CMK (cell line): ENCODE data around the gene MLEC.
"Not testable (repeated sequence)": the region's sequence is repeated elsewhere in the genome, so short reads cannot be mapped to it uniquely, and the experiment has no call there.

Source experiments
- DNase-seq: peaks from one replicate; pipeline ENCODE4 v3.0.0-alpha.2; 2010; ENCODE audit warnings: low read depth

MLEC gene

DNA sequence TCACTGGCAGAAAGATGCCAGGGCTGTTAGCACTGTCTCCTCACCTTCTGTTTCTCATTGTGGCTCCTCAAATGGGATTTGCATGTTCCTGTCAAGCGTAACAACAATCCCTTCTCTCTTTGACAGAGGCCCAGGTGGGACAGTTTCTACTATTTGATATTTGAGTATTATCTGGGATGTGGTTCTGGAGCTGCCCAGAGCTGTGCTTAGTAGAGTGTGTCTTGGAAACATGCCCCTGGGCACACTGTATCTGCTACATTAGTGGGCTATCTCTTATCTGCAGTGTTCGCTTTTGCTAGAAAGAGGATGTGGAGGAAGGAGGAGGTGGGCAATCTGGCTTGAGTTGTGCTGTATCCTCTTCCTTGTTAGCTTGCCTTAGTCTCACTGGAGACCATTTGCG is 34.9 kb downstream of the MLEC start:
- DNase-seq = peak; percentile 82

DNA sequence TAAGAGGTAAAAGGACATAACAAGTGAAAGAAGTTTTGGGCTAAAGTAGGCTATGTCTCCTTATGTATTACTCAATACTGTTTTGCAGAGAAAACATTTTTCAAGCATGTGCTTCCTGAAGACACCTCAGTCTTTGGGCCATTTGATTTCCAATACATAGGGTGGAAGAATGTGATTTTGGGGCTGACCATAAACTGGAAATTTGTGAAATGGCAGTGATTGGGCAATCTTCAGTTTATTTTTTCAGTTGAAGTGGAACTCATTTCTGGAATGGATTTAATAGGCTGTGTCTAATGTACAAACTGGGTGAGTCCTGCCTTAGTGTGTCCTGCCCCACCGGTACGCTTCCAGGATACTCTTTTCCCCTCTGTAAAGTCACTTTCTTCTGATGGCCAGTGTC is 35.8 kb downstream of the MLEC start:
- DNase-seq = no peak

DNA sequence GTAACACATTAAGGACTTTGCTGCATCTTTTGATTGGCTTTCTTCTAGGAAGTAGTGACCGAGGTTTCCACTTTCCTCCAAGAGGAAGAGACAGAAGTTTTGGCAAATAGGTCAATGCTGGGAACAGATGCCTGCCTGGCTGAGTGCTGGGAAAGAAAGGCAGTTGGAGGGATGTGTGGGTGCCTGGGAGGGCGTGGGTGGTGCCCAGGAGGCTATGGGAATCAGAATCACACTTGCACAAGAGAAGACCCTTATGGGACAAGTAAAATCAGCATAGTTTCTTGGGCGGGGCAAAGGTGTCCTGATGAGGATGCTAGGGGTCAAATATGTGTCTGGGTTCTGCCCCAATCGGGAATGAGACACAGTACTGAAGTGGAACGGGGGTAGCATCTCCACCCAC is 37.8 kb downstream of the MLEC start:
- no peak for DNase-seq

DNA sequence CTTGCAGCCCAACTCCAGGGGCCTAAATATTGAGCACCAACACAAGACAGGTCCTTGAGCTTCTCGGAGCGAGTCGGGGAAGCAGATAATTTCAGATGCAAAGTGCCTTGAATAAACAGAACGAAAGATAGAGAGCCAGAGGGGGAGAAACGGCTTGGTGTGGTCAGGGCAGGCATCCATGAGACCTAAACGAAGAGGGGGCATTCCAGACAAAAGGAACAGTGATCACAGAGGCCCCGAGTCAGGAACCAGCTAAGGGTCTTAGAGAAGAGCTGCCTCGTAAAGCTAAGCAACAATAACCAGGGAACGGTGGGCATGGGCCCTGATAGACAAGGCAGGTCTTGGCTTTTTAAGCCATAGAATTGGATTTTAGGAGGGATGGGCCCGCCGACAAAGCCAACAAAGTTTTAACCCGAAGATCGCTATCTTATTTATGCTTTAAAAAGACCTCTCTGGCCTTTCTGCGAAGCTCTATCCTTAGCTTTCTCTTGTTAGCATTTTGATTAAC is 38.3 kb downstream of the MLEC start:
- no peak for DNase-seq

DNA sequence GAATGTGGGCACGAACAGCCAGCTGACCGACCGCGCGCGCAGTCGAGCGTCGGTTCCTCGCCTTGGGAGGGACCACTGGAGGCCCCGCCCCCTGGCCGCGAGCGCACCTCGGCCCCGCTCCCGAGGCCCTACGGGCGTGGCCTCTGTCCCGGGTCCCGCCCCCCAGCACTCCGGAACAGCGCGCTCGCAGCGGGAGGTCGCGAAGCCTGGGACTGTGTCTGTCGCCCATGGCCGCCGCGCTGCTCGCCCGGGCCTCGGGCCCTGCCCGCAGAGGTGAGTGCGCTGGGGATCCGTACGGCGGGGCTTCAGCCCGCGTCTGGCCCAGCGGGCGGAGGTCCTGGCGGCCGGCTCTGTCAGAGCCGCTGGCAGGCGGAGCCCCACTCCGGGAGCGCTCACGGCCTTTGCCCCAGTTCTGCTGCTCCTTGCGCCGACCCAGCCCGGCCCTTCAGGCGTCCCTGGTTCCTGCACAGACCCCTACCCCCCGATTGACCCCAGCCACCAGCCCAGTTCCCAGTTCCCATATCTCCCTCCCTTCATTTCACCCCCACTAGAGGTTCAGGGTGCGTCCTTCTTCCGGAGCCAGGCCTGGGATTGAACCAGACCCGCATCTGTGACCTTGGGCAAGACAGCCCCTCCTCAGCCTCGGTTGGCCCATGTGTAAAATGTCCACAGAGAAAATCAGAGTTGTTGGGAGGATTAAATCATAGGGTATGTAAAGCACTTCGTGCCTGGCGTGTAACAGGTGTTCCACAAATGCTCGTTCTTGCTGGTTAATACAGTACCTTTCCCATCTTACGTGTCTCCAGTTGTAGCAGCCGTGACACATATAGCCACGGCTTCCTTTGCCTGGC is 38.9 kb downstream of the MLEC start, which contains the start of gene ACADS:
Gene ACADS (plus strand): TSS at position 168 of the 851 bp plus-strand sequence. CDS start 60 bp downstream, at position 228.
- peak; percentile 77 for DNase-seq

DNA sequence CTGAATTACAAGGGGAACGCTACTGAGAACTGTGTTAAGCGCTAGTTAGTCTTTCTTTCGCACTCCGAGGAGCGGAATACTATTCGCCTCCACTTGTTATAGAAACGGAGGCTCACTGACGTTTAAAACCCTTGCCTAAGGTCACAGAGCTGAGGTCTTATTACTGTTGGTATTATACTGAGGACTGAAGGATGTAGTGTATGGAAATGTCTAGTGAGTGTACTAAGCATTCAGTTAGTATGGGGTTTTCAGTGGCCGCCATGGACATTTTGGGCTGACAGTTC is 39.5 kb downstream of the MLEC start:
- no peak for DNase-seq

DNA sequence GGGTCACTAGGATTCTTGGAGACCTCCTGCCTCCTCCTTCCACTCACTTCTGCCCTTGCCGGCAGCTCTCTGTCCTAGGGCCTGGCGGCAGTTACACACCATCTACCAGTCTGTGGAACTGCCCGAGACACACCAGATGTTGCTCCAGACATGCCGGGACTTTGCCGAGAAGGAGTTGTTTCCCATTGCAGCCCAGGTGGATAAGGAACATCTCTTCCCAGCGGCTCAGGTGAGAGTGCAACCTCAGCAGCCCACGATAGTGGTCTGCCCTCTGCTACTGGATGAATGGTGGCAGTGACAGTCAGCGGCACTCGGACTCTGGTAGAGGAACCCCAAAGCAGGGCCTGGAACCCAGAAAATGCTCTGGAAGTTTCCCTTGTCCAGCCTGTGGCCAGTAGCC is 40.0 kb downstream of the MLEC start:
- no peak for DNase-seq

DNA sequence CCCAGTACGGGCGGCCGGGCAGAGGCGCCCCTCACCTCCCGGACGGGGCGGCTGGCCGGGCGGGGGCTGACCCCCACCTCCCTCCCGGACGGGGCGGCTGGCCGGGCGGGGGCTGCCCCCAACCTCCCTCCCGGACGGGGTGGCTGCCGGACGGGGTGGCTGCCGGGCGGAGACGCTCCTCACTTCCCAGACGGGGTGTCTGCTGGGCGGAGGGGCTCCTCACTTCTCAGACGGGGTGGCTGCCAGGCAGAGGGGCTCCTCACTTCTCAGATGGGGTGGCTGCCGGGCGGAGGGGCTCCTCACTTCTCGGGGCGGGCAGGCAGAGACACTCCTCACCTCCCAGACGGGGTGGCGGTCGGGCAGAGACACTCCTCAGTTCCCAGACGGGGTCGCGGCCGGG is 45.2 kb downstream of the MLEC start:
- DNase-seq = not testable (repeated sequence)

DNA sequence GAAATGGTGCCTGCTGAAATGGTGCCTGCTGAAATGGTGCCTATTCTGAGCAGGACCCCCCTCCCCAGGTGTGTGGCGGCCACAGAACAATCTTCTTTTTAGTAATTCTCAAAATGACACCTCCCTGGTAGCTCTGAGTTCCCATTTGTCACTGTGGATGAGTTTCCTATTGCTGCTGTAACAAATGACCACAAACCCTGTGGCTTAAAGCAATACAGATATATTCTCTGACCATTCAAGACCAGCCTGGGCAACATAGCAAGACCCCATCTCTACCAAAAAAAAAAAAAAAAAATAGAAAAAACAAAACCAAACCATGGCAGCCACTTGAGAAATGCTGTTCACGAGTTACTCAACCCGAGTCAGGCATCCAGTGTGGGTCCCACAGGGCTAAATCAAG is 46.6 kb downstream of the MLEC start:
- no peak for DNase-seq

DNA sequence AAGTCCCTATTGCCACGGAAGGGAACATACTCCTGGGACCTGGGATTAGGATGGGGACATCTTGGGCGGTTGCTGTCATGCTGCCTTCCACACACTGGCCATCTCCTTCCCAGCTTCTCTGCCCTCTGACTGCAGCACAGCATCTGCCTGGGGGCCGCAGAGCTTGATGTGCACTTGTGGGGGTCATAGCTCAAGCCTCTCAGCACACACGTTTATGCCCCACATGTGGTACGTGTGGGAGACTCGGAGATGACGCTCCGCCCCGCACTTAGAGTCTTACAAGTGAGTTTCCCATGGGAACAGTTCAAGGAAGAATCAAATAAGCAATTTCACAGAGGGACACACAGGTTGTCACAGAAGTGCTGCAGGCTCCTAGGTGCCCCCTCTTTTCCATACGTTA is 47.3 kb downstream of the MLEC start:
- no peak for DNase-seq

DNA sequence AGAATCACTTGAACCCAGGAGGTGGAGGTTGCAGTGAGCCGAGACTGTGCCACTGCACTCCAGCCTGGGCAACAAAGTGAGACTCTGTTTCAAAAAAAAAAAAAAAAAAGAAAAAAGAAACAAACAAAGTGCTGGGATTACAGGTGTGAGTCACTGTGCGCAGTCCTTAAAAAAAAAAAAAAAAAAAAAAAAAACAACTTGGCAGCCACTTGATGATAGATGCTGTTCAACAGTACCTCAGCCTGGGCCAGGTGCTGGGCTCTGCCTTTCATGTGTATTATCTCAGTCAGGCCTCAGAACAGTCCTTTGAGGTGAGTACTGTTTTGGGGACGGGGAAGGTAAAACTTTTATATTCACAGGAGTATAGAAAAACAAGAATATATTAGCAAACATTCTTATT is 48.2 kb downstream of the MLEC start:
- no peak for DNase-seq

DNA sequence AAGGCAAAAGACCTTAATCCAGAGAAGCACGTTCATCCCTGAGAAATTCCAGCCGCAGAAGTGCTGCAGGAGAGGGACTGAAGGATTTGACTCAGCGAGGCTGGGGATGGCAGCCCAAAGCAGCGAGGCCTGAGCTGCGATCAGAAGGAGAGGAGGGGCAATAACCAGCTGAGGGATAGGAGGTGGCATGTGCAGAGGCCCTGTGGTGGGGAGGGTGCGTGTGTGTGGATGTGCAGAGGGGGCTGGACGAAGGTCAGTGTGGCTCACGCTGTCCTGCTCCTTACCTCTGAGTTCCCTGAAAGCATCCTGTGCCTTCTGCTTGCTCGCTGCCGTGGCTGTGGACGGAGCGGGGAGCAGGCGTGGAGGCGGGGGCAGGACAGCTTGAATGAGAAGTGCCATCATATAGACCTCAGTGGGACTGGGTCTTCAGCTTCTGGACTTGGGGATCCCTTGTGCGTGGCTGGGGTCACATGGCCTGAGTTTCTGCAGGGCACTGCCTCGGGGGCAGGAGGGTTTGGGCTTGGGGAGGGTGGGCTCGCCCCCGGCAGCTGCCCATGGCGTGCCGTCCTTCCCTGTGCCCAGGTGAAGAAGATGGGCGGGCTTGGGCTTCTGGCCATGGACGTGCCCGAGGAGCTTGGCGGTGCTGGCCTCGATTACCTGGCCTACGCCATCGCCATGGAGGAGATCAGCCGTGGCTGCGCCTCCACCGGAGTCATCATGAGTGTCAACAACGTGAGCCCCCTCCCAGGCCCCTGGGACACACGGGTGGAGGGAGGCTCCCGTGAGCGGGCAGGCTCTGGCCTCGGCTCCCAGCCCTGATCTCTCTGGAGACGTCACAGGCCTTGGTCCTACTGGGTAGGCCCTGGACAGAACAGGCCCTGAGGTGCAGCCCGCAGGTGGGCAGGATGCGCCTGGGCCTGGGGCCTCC is 49.7 kb downstream of the MLEC start:
- DNase-seq = no peak

DNA sequence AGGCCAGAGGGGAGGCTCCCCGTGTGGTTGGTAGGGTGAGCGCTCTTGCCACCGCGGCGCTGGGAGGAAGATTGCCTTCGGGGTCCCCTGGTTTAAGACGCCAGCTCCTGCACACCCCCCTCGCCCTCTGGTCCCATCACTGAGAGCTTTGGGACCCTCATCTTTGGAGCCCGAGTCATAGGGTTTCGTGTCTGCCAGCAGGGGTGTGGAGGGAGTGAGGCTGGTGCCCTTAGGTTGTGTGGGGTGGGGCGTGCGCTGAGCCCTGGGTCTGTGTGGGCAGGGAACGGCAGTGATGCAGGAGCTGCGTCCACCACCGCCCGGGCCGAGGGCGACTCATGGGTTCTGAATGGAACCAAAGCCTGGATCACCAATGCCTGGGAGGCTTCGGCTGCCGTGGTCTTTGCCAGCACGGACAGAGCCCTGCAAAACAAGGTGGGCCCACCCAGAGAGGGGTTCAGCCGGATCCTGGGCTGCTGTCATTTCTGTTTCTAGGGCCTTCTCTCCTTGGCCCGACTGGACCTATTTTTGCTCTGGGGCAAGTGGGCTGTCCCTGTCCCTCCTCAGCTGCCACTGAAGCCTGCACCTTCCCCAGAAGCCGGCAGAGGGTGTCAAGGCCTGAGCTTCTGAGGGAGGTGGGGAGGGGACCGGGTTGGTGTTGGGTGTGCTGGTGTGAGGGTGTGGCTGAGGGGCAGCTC is 50.8 kb downstream of the MLEC start:
- DNase-seq = no peak

DNA sequence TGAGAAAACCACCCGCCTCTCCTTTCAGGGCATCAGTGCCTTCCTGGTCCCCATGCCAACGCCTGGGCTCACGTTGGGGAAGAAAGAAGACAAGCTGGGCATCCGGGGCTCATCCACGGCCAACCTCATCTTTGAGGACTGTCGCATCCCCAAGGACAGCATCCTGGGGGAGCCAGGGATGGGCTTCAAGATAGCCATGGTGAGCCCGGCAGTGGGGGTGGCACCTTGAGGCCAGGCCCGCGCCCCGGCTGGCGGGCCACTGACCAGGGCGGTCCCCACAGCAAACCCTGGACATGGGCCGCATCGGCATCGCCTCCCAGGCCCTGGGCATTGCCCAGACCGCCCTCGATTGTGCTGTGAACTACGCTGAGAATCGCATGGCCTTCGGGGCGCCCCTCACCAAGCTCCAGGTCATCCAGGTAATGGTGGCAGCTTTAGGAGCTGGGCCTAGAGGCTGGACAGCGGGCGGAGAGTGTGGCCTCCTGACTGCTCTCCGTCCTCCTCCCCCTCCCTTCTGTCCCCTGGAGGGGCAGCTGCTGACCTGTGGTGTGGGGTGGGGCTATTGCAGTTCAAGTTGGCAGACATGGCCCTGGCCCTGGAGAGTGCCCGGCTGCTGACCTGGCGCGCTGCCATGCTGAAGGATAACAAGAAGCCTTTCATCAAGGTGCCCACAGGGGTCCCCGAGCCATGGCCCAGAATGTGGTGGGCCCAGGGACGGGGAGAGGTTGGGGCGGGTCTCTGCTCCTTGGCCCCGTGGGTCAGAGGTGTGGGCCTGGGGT is 51.5 kb downstream of the MLEC start:
- DNase-seq = no peak

DNA sequence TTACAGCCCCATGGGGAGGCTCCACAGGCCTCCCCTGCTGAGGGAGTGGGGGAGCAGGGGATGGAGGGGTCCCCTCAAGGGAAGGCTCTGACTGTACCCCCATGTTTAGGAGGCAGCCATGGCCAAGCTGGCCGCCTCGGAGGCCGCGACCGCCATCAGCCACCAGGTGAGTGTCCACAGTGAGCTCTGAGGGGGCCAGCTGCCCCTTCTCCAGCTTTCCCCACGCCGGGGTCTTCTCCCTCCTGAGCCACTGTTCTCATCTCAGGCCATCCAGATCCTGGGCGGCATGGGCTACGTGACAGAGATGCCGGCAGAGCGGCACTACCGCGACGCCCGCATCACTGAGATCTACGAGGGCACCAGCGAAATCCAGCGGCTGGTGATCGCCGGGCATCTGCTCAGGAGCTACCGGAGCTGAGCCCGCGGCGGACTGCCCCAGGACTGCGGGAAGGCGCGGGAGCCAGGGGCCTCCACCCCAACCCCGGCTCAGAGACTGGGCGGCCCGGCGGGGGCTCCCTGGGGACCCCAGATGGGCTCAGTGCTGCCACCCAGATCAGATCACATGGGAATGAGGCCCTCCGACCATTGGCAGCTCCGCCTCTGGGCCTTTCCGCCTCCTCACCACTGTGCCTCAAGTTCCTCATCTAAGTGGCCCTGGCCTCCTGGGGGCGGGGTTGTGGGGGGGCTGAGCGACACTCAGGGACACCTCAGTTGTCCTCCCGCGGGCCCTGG is 52.2 kb downstream of the MLEC start:
- no peak for DNase-seq

DNA sequence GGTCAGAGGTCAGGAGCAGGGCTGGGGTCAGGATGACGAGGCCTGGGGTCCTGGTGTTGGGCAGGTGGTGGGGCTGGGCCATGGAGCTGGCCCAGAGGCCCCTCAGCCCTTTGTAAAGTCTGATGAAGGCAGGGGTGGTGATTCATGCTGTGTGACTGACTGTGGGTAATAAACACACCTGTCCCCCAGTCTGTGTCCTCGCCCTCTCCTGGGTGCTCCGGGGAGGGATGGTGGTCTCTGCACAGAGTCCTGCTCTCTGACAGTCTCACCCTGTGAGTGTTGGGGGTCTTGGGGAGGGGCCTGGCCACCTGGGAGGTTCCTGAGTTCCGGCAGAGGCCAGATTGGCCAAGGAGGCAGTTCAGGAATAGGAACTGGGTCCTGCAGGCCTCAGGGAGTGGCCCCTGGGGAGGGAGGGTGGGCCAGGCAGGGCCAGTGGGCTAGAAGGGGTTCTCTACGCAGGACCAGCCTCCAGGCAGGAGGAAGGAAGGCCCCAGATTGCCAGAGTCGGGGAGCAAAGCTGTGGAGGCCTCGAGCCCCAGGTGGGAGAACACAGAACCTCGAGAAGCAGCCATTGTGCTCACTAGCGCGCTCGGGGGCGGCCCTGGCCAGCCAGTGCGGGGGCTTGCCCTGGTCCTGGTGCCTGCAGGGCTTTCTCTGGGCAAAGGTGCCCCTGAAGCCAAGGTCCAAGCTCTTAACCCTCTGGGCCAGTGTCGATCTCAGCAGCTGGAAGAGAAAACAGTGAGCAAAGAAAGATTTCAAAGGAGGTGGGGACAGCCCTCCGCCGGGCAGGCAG is 53.1 kb downstream of the MLEC start:
- no peak for DNase-seq

DNA sequence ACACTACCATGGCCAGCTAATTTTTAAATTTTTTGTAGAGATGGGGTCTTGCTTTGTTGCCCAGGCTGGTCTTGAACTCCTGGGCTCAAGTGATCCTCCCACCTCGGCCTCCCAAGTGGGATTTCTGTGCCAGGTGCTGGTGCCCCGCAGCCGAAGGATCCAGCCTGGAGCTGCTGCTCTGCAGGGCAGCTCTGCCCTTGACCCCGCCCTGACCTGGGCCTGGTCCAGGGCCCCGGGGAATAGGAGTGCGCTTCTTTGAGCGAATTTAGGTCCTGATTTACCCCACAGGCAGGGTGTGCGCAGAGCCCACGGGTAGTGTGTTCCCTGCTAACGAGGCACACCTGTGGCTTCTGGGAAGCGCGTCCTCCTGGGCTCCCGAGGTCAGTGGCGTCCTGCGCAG is 53.9 kb downstream of the MLEC start:
- DNase-seq = no peak

DNA sequence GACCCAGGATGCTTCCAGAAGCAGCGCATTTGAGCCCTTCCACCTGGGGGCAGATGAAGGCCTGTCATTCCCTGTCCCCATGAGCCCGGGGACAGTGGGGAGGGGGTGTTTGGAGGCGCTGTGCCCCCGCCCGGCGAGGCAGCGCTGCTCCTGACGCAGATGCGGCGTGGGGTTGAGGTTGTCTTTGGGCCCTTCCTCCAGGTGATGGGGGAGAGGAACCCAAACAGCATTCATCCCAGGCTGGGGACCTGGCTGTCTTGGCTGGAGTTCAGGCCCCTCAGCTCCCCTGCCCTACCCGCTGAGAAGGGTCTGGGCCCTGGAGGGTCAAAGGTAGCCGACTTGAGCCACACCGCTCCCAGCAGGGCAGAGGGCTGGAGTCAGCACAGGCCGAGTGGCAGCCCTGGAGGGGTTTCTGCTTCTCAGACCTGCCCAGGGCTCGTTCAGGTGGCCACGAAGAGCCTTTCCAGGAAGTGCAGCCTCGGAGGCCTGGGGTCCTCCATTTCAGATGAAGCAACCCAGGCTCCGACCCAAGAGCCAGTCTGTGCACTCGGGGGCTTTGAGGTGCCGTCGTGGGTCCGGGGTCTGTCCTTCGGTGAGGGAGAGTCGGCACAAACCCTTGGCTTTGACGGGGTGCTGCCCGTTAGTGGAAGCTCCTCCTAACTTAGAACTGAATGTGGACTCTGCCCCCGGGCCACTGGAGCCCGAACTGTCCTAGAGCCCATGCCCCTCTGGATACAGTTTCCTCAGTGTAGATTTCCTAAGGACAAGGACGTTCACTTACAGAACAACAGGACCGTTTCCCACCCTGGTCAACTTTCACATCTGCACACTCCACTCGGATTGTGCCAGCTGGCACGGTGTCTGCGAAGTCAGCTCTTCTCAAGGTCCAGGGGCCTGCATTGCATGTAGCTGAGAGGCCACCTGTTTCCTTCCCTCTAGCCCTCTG is 54.8 kb downstream of the MLEC start:
- DNase-seq = no peak

DNA sequence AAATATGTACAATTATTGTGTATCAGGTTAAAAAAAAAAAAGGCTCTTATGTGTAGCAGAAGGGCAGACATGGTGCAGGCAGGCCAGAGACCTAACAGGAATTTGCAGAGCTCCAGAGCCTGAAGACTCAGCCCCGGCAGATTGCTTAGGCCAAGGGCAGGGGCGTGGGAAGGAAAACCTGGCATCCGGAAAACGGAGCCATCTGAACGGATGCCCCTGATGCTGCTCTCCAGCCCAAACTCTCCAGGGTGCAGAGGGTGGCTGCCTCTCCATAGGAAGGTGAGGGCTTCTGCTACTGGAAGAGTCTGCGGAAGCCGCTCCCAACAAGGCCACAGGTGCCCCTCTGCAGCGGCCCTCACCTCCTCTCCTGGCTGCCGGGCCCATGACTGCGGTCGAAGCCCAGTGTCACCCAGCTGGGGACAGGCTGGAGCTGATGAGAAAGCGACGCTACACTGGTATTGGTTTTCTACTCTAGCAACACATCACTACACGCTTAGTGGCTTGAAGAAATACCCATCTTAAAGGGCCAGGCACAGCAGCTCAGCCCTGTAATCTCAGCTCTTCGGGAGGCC is 58.1 kb downstream of the MLEC start:
- DNase-seq = no peak
